Loucy (cell line): ENCODE measurements around the gene OMD.

Experiments used
- H2AFZ ChIP-seq: fragments of 200-600 bp; sonication (generic); 2 replicates; pipeline ENCODE4 v1.6.0; 2016; ENCODE audit warnings: antibody characterized with exemption, mild to moderate bottlenecking, low read length, moderate library complexity
- H3F3A ChIP-seq: fragments of 200-600 bp; 2 replicates; pipeline ENCODE4 v1.6.0; 2016; ENCODE audit warnings: antibody characterized with exemption, low read depth, mild to moderate bottlenecking
- H3K27me3 ChIP-seq: fragments of 200-600 bp; sonication (generic); 2 replicates; pipeline ENCODE4 v1.6.1; 2014; ENCODE audit warnings: low read length, mild to moderate bottlenecking; ENCODE audit not compliant: insufficient read depth, poor library complexity, severe bottlenecking
- H3K36me3 ChIP-seq: fragments of 200-600 bp; sonication (generic); 2 replicates; pipeline ENCODE4 v1.6.1; 2016; ENCODE audit warnings: low read length; ENCODE audit not compliant: insufficient read depth
- H3K4me1 ChIP-seq: fragments of 200-600 bp; sonication (generic); 2 replicates; pipeline ENCODE4 v1.5.1; 2014; ENCODE audit warnings: low read length, mild to moderate bottlenecking; ENCODE audit not compliant: insufficient read depth, poor library complexity, severe bottlenecking
- H3K4me2 ChIP-seq: fragments of 200-600 bp; sonication (generic); 2 replicates; pipeline ENCODE4 v1.6.0; 2014; ENCODE audit warnings: antibody characterized with exemption, low read length, low read depth, mild to moderate bottlenecking; ENCODE audit not compliant: poor library complexity, severe bottlenecking
- H3K4me3 ChIP-seq: fragments of 200-600 bp; sonication (generic); 2 replicates; pipeline ENCODE4 v1.5.1; 2014; ENCODE audit warnings: low read length, mild to moderate bottlenecking, mixed read lengths; ENCODE audit not compliant: poor library complexity, severe bottlenecking
- H3K79me2 ChIP-seq: fragments of 200-600 bp; sonication (generic); 2 replicates; pipeline ENCODE4 v1.6.1; 2014; ENCODE audit warnings: low read length; ENCODE audit not compliant: insufficient read depth
- H3K9ac ChIP-seq: fragments of 200-600 bp; sonication (generic); 2 replicates; pipeline ENCODE4 v1.6.0; 2014; ENCODE audit warnings: mild to moderate bottlenecking, low read depth, low read length, moderate library complexity; ENCODE audit not compliant: poor library complexity, severe bottlenecking
- H3K9me2 ChIP-seq: fragments of 200-600 bp; sonication (generic); replicated peaks from 2 replicates; pipeline ENCODE4 v1.6.1; 2016; ENCODE audit warnings: low read depth, low read length, mixed read lengths
- H3K9me3 ChIP-seq: fragments of 200-600 bp; sonication (generic); 2 replicates; pipeline ENCODE4 v1.6.1; 2014; ENCODE audit warnings: mild to moderate bottlenecking, antibody characterized with exemption, low read length, low read depth; ENCODE audit not compliant: insufficient read depth
- H4K20me1 ChIP-seq: fragments of 200-600 bp; sonication (generic); 2 replicates; pipeline ENCODE4 v1.6.0; 2014; ENCODE audit warnings: antibody characterized with exemption, low read length, mild to moderate bottlenecking; ENCODE audit not compliant: insufficient read depth, poor library complexity, severe bottlenecking
- CTCF ChIP-seq: fragments of 200-600 bp; sonication (generic); conservative IDR thresholded peaks from 2 replicates; pipeline ENCODE4 v1.5.1; 2014; ENCODE audit warnings: mild to moderate bottlenecking, antibody characterized with exemption, low read length
- EZH2phosphoT487 ChIP-seq: fragments of 200-600 bp; IDR thresholded peaks from 2 replicates; pipeline ENCODE4 v1.6.1; 2018; ENCODE audit warnings: antibody characterized with exemption, mild to moderate bottlenecking, moderate library complexity, borderline replicate concordance

The OMD gene

GRCh38 chr9:92432350-92432749, 8.1 kb upstream of the OMD start:
- H4K20me1 ChIP-seq, result no peaks in the 10 kb centered on the region
- TF ChIP-seq CTCF (no peak), EZH2phosphoT487 (no peak)
- no peaks in the 10 kb centered on the region for H3K9me2 ChIP-seq
- no peaks in the 10 kb centered on the region for H3K36me3 ChIP-seq
- H3K9ac ChIP-seq, result no peak overlapping the region
- H3F3A ChIP-seq, result no peaks in the 10 kb centered on the region
- H3K4me3 ChIP-seq, result no peak overlapping the region
- H3K4me2 ChIP-seq, result no peak overlapping the region
- no peaks in the 10 kb centered on the region for H3K9me3 ChIP-seq
- H2AFZ ChIP-seq, result no peak overlapping the region
- H3K4me1 ChIP-seq, result peaks cover 4% of the 10 kb centered on the region
- no peaks in the 10 kb centered on the region for H3K79me2 ChIP-seq
- no peaks in the 10 kb centered on the region for H3K27me3 ChIP-seq

DNA sequence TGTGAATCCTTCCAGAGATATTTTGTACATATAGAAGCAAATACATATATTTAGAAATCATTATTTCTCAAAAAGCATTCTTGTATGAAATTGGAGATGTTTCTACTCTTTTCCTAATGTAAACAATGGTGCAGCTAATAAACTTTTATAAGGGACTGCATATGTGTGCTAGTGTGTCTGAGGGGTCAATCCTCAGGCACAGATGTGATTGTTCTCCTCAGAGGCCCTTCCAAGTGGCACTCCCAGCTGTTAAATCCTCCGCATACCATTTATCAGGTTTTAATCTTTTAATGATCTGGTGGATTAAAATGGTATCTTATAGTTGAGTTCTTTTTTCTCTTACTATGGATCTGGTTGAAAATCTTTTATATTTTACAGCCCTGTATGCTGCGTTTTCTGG, 5.6 kb upstream of the OMD start:
- no peak overlapping the region for H2AFZ ChIP-seq
- no peaks in the 10 kb centered on the region for H3K9me3 ChIP-seq
- H3K36me3 ChIP-seq, result no peaks in the 10 kb centered on the region
- no peaks in the 10 kb centered on the region for H3K79me2 ChIP-seq
- H4K20me1 ChIP-seq, result no peaks in the 10 kb centered on the region
- H3K9ac ChIP-seq, result no peak overlapping the region
- no peaks in the 10 kb centered on the region for H3F3A ChIP-seq
- no peak overlapping the region for H3K4me3 ChIP-seq
- H3K27me3 ChIP-seq, result no peaks in the 10 kb centered on the region
- no peaks in the 10 kb centered on the region for H3K9me2 ChIP-seq
- H3K4me1 ChIP-seq, result no peaks in the 10 kb centered on the region
- H3K4me2 ChIP-seq, result no peak overlapping the region
- TF ChIP-seq CTCF (no peak), EZH2phosphoT487 (no peak)

GRCh38 chr9:92426501-92427145, 2.4 kb upstream of the OMD start:
- no peak overlapping the region for H2AFZ ChIP-seq
- no peaks in the 10 kb centered on the region for H4K20me1 ChIP-seq

More at GRCh38 chr9:92426501-92427145, 2.4 kb upstream of the OMD start:
- Histone ChIP-seq H3K4me1 (no peaks in the 10 kb centered on the region), H3F3A (no peaks in the 10 kb centered on the region), H3K36me3 (no peaks in the 10 kb centered on the region), H3K9ac (no peak overlapping the region), H3K9me2 (no peaks in the 10 kb centered on the region), H3K79me2 (no peaks in the 10 kb centered on the region), H3K9me3 (no peaks in the 10 kb centered on the region), H3K4me2 (no peak overlapping the region), H3K4me3 (no peak overlapping the region), H3K27me3 (no peaks in the 10 kb centered on the region)
- TF ChIP-seq CTCF (no peak), EZH2phosphoT487 (no peak)
